Measurements from ENCODE around the gene RNU1-1.
"Not testable (repeated sequence)": the region's sequence is repeated elsewhere in the genome, so short reads cannot be mapped to it uniquely, and the experiment has no call there.

RNU1-1 gene

GRCh38 chr1:16521288-16521583 is 7.2 kb upstream of the RNU1-1 start:
- no peak for DNase-seq

GRCh38 chr1:16520435-16521287 is 6.6 kb upstream of the RNU1-1 start:
- not testable (repeated sequence) for DNase-seq

GRCh38 chr1:16519255-16519951 is 5.3 kb upstream of the RNU1-1 start:
- not testable (repeated sequence) for DNase-seq

- not testable (repeated sequence) for DNase-seq
These were observed 4.8 kb upstream of the RNU1-1 start for GRCh38 chr1:16518913-16519254.

GRCh38 chr1:16516694-16517410 is 2.8 kb upstream of the RNU1-1 start:
- not testable (repeated sequence) for DNase-seq

- peak; percentile 86 for DNase-seq
These were observed 526 bp downstream of the RNU1-1 start for GRCh38 chr1:16513412-16514106.

GRCh38 chr1:16512624-16513411 is 1.3 kb downstream of the RNU1-1 start:
- DNase-seq, result not testable (repeated sequence)

- DNase-seq, result not testable (repeated sequence)
These were observed 2.2 kb downstream of the RNU1-1 start for GRCh38 chr1:16511926-16512325.

- not testable (repeated sequence) for DNase-seq
These were observed 5.1 kb downstream of the RNU1-1 start for GRCh38 chr1:16508861-16509445.

- not testable (repeated sequence) for DNase-seq
These were observed 7.5 kb downstream of the RNU1-1 start for GRCh38 chr1:16506364-16507136.

GRCh38 chr1:16505870-16506269 is 8.2 kb downstream of the RNU1-1 start:
- not testable (repeated sequence) for DNase-seq

GRCh38 chr1:16503494-16503893 is 10.6 kb downstream of the RNU1-1 start:
- no peak for DNase-seq

- DNase-seq, result not testable (repeated sequence)
These were observed 12.6 kb downstream of the RNU1-1 start for GRCh38 chr1:16501446-16501845.

GRCh38 chr1:16500975-16501374 is 13.1 kb downstream of the RNU1-1 start:
- DNase-seq, result not testable (repeated sequence)

GRCh38 chr1:16500466-16500865 is 13.6 kb downstream of the RNU1-1 start:
- not testable (repeated sequence) for DNase-seq

- peak; percentile 64 for DNase-seq
These were observed 15.3 kb downstream of the RNU1-1 start for GRCh38 chr1:16498573-16499413.

GRCh38 chr1:16498047-16498446 is 16.0 kb downstream of the RNU1-1 start:
- not testable (repeated sequence) for DNase-seq

- not testable (repeated sequence) for DNase-seq
These were observed 16.6 kb downstream of the RNU1-1 start for GRCh38 chr1:16497474-16497904.

GRCh38 chr1:16493731-16494130 is 20.4 kb downstream of the RNU1-1 start:
- not testable (repeated sequence) for DNase-seq

GRCh38 chr1:16492937-16493336 is 21.1 kb downstream of the RNU1-1 start:
- DNase-seq, result not testable (repeated sequence)
